ENCODE results near the gene KCTD13.
A peak's percentile ranks its signal among the peaks of the same experiment; 100 is the strongest.

- peak; percentile 91 for TF ChIP-seq POLR2A (IDR thresholded peaks at IDR 0.05; ENCODE audit: low read length)
- no peak for TF ChIP-seq GATA1 (IDR thresholded peaks at IDR 0.05; ENCODE audit: low read depth, low read length)
These were observed at the start of gene KCTD13 for GRCh38 chr16:29925781-29926710.
